Kidney tubule cell (primary cell): ENCODE results near the gene ARAP1.
A peak's percentile ranks its signal among the peaks of the same experiment; 100 is the strongest.

Source experiments
- DNase-seq: peaks from one replicate; pipeline ENCODE4 v3.0.0-alpha.2; 2018; ENCODE audit warnings: low spot score

ARAP1 gene

GRCh38 chr11:72682238-72682857 is 69.9 kb downstream of the ARAP1 start:
- DNase-seq, result no peak

- DNase-seq, result peak; percentile 12
These were observed 70.7 kb downstream of the ARAP1 start for GRCh38 chr11:72681226-72682153.

GRCh38 chr11:72680624-72681158 is 71.5 kb downstream of the ARAP1 start:
- no peak for DNase-seq

- no peak for DNase-seq
These were observed 72.3 kb downstream of the ARAP1 start for GRCh38 chr11:72679869-72680268.

GRCh38 chr11:72678524-72678923 is 73.7 kb downstream of the ARAP1 start:
- DNase-seq, result no peak

GRCh38 chr11:72676861-72677341 is 75.3 kb downstream of the ARAP1 start:
- DNase-seq, result peak; percentile 23

GRCh38 chr11:72675221-72675620 is 77.0 kb downstream of the ARAP1 start:
- no peak for DNase-seq

- DNase-seq, result no peak
These were observed 78.0 kb downstream of the ARAP1 start, which contains the start of gene PDE2A for GRCh38 chr11:72673943-72674828. Gene PDE2A (minus strand): TSS chr11:72674422. CDS start chr11:72674207, 215 bp downstream.

- DNase-seq, result no peak
These were observed 78.8 kb downstream of the ARAP1 start for GRCh38 chr11:72673284-72673942.

- DNase-seq, result no peak
These were observed 79.5 kb downstream of the ARAP1 start for GRCh38 chr11:72672597-72673238.

- DNase-seq, result no peak
These were observed 80.8 kb downstream of the ARAP1 start for GRCh38 chr11:72671152-72672099.

GRCh38 chr11:72670041-72670440 is 82.2 kb downstream of the ARAP1 start:
- DNase-seq, result no peak

- no peak for DNase-seq
These were observed 82.7 kb downstream of the ARAP1 start for GRCh38 chr11:72669527-72669926.

GRCh38 chr11:72668629-72669347 is 83.4 kb downstream of the ARAP1 start:
- no peak for DNase-seq

GRCh38 chr11:72665911-72666472 is 86.2 kb downstream of the ARAP1 start:
- DNase-seq, result no peak

- no peak for DNase-seq
These were observed 90.2 kb downstream of the ARAP1 start for GRCh38 chr11:72662036-72662435.

- no peak for DNase-seq
These were observed 90.7 kb downstream of the ARAP1 start for GRCh38 chr11:72661486-72661885.

- DNase-seq, result no peak
These were observed 93.1 kb downstream of the ARAP1 start for GRCh38 chr11:72658989-72659640.
